Keratinocyte (primary cell): ENCODE data around the gene ENTREP1. TPM values are rescaled to one million over a fixed set of nuclear protein-coding genes. Genes with fewer than 3 reads are reported as not detected.

Experiments
- DNase-seq: peaks from one replicate; pipeline ENCODE4 v3.0.0-alpha.2; 2011; ENCODE audit warnings: low read depth, missing footprints, low spot score
- FAIRE-seq: peaks from 2 replicates; lab custom pipeline; 2011; peaks lifted over from hg19 to GRCh38; lab: Jason Lieb, UNC
- H2AFZ ChIP-seq: 2 replicates; pipeline ENCODE4 v1.6.0; 2012; ENCODE audit warnings: low read length, control low read depth, inconsistent platforms; ENCODE audit not compliant: control insufficient read depth
- H3K27ac ChIP-seq: 2 replicates; pipeline ENCODE4 v1.5.1; 2011; ENCODE audit warnings: low read length; ENCODE audit not compliant: control insufficient read depth, insufficient read depth
- H3K27me3 ChIP-seq: 3 replicates; pipeline ENCODE4 v1.6.0; 2011; ENCODE audit warnings: low read length; ENCODE audit not compliant: control insufficient read depth, insufficient read depth; ENCODE audit errors: extremely low read depth
- H3K36me3 ChIP-seq, 2 experiments: 2 replicates in 1 of 2; 3 replicates in 1 of 2; pipeline ENCODE4 v1.5.1; 2011; ENCODE audit warnings: low read length in 2 of 2, mild to moderate bottlenecking in 1 of 2; ENCODE audit not compliant: control insufficient read depth in 2 of 2, insufficient read depth in 2 of 2; ENCODE audit errors: extremely low read depth in 1 of 2
- H3K4me1 ChIP-seq: 3 replicates; pipeline ENCODE4 v1.5.1; 2011; ENCODE audit warnings: low read length; ENCODE audit not compliant: control insufficient read depth, insufficient read depth; ENCODE audit errors: extremely low read depth
- H3K4me2 ChIP-seq: 3 replicates; pipeline ENCODE4 v1.6.0; 2011; ENCODE audit warnings: low read depth, low read length; ENCODE audit not compliant: control insufficient read depth, insufficient read depth; ENCODE audit errors: extremely low read depth
- H3K4me3 ChIP-seq, 3 experiments: fragments of 200-600 bp in 1 of 3; sonication (generic) in 1 of 3; 2 replicates in 2 of 3; 3 replicates in 1 of 3; pipeline ENCODE4 v1.5.1; 2011 to 2016; ENCODE audit warnings: low read length in 3 of 3, mild to moderate bottlenecking in 3 of 3, control low read depth in 2 of 3, inconsistent platforms in 1 of 3, low read depth in 1 of 3, mixed read lengths in 1 of 3, mixed run types in 1 of 3, moderate library complexity in 1 of 3; ENCODE audit not compliant: control insufficient read depth in 2 of 3, insufficient read depth in 2 of 3; ENCODE audit errors: extremely low read depth in 1 of 3
- H3K79me2 ChIP-seq: 2 replicates; pipeline ENCODE4 v1.6.0; 2012; ENCODE audit warnings: low read length; ENCODE audit not compliant: control insufficient read depth, insufficient read depth
- H3K9ac ChIP-seq: 3 replicates; pipeline ENCODE4 v1.6.0; 2011; ENCODE audit warnings: low read length; ENCODE audit not compliant: control insufficient read depth, insufficient read depth; ENCODE audit errors: extremely low read depth
- H3K9me1 ChIP-seq: 3 replicates; pipeline ENCODE4 v1.6.0; 2011; ENCODE audit warnings: low read length; ENCODE audit not compliant: control insufficient read depth, insufficient read depth; ENCODE audit errors: extremely low read depth
- H3K9me3 ChIP-seq: 2 replicates; pipeline ENCODE4 v1.5.1; 2012; ENCODE audit warnings: low read depth, low read length; ENCODE audit not compliant: control insufficient read depth
- H4K20me1 ChIP-seq: 3 replicates; pipeline ENCODE4 v1.6.0; 2011; ENCODE audit warnings: low read length; ENCODE audit not compliant: control insufficient read depth, insufficient read depth; ENCODE audit errors: extremely low read depth
- EZH2 ChIP-seq: IDR thresholded peaks from one replicate; pipeline ENCODE4 v1.6.1; 2012; ENCODE audit warnings: inconsistent platforms, mild to moderate bottlenecking, low read length, moderate library complexity
- dilution Hi-C: fragments of 300-500 bp; cut with MboI; formaldehyde crosslinking; loops from one replicate; pipeline ENCODE4 v1.7.0; 2020; ENCODE audit warnings: low sequenced_read_pairs; ENCODE audit not compliant: extremely low pct_ligation_motif_present
- polyA plus RNA-seq, 5 experiments: library from polyadenylated mRNA; depleted of rRNA in 3 of 5; stranded (reverse) in 3 of 5; stranded (forward) in 1 of 5; unstranded in 1 of 5; fragments of >200 nt; gene quantifications; 1 replicate in 1 of 5; 2 replicates in 3 of 5; 3 replicates in 1 of 5; pipeline versions ENCODE4 v1.2.1 to v1.2.3, GENCODE V29; 2011 to 2012; ENCODE audit warnings: missing spikeins in 2 of 5, low read depth in 1 of 5, low replicate concordance in 1 of 5
- TF ChIP-seq, protein P1 (sequence below), 3 experiments: IDR thresholded peaks in 1 of 3; conservative IDR thresholded peaks in 1 of 3; optimal IDR thresholded peaks in 1 of 3; 2 replicates in 2 of 3; 3 replicates in 1 of 3; pipeline versions ENCODE3 to v1.5.1; 2011; ENCODE audit warnings: low read length in 3 of 3, mild to moderate bottlenecking in 3 of 3, moderate library complexity in 2 of 3, control low read depth in 1 of 3, inconsistent platforms in 1 of 3; ENCODE audit not compliant: insufficient read depth in 2 of 3; ENCODE audit errors: extremely low read depth in 1 of 3

The ENTREP1 gene
- polyA plus RNA-seq, 1 donor (not counting 4 experiments of a cell fraction or from before 2014, with no cell fraction given), result 0.52 TPM

DNA sequence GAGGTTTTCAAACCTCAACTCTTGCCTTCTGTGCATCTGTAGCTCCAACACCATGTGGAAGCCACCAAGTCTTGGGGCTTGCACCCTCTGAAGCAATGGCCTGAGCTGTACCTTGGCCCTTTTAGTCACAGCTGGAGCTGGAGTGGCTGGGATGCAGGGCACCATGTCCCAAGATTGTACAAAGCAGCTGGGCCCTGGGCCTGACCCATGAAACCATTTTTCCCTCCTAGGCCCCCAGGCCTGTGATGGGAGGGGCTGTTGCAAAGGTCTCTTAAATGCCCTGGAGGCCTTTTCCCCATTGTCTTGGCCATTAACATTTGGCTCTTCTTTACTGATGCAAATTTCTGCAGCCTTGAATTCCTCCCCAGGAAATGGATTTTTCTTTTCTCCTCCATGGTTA lies 11.8 kb upstream of the ENTREP1 start:
- no peak overlapping the region for H3K4me2 ChIP-seq
- peaks cover 7% of the 10 kb centered on the region for H3K9me3 ChIP-seq
- dilution Hi-C loops, result no loop called here
- no peak for TF ChIP-seq EZH2
- TF ChIP-seq, protein P1, sequence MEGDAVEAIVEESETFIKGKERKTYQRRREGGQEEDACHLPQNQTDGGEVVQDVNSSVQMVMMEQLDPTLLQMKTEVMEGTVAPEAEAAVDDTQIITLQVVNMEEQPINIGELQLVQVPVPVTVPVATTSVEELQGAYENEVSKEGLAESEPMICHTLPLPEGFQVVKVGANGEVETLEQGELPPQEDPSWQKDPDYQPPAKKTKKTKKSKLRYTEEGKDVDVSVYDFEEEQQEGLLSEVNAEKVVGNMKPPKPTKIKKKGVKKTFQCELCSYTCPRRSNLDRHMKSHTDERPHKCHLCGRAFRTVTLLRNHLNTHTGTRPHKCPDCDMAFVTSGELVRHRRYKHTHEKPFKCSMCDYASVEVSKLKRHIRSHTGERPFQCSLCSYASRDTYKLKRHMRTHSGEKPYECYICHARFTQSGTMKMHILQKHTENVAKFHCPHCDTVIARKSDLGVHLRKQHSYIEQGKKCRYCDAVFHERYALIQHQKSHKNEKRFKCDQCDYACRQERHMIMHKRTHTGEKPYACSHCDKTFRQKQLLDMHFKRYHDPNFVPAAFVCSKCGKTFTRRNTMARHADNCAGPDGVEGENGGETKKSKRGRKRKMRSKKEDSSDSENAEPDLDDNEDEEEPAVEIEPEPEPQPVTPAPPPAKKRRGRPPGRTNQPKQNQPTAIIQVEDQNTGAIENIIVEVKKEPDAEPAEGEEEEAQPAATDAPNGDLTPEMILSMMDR (optimal IDR thresholded peaks at IDR 0.05 in 1 of 3, IDR thresholded peaks at IDR 0.05 in 1 of 3, conservative IDR thresholded peaks at IDR 0.05 in 1 of 3; ENCODE audit: extremely low read depth in 1 of 3, insufficient read depth in 2 of 3, low read length in 3 of 3), result no peak
- no peaks in the 10 kb centered on the region for H3K79me2 ChIP-seq
- no peak overlapping the region for H3K27ac ChIP-seq
- no peaks in the 10 kb centered on the region for H3K27me3 ChIP-seq
- H3K9ac ChIP-seq, result no peak overlapping the region
- FAIRE-seq (no peak), DNase-seq (no peak)
- peaks cover 5% of the 10 kb centered on the region for H3K4me1 ChIP-seq
- no peaks in the 10 kb centered on the region for H4K20me1 ChIP-seq
- no peaks in the 10 kb centered on the region for H3K36me3 ChIP-seq
- no peaks in the 10 kb centered on the region for H3K9me1 ChIP-seq
- no peak overlapping the region for H2AFZ ChIP-seq
- H3K4me3 ChIP-seq, result no peak overlapping the region

- FAIRE-seq (no peak), DNase-seq (no peak)
- Histone ChIP-seq H4K20me1 (no peaks in the 10 kb centered on the region), H3K27ac (no peak overlapping the region), H3K27me3 (no peaks in the 10 kb centered on the region), H3K4me2 (no peak overlapping the region), H3K4me1 (peaks cover 5% of the 10 kb centered on the region), H2AFZ (no peak overlapping the region), H3K9me1 (no peaks in the 10 kb centered on the region), H3K9ac (no peak overlapping the region), H3K79me2 (no peaks in the 10 kb centered on the region), H3K4me3 (no peak overlapping the region), H3K9me3 (peaks cover 7% of the 10 kb centered on the region), H3K36me3 (no peaks in the 10 kb centered on the region)
- TF ChIP-seq, protein P1 (optimal IDR thresholded peaks at IDR 0.05 in 1 of 3, IDR thresholded peaks at IDR 0.05 in 1 of 3, conservative IDR thresholded peaks at IDR 0.05 in 1 of 3; ENCODE audit: extremely low read depth in 1 of 3, insufficient read depth in 2 of 3, low read length in 3 of 3), result no peak
- TF ChIP-seq EZH2, result no peak
- dilution Hi-C loops, result no loop called here
These were observed 10.5 kb upstream of the ENTREP1 start for GRCh38 chr9:69314547-69314946.
